GM19468 (cell line): Measurements from ENCODE around the gene HAUS8.
"Not testable (repeated sequence)": the region's sequence is repeated elsewhere in the genome, so short reads cannot be mapped to it uniquely, and the experiment has no call there.

Experiments used
- ATAC-seq: cut with Tn5 transposase; IDR thresholded peaks from one replicate; pipeline ENCODE4 v1.9.1; 2021; ENCODE audit warnings: mild to moderate bottlenecking, moderate library complexity, moderate number of reproducible peaks; ENCODE audit not compliant: unreplicated experiment; ENCODE audit errors: extremely low read depth

The HAUS8 gene

DNA sequence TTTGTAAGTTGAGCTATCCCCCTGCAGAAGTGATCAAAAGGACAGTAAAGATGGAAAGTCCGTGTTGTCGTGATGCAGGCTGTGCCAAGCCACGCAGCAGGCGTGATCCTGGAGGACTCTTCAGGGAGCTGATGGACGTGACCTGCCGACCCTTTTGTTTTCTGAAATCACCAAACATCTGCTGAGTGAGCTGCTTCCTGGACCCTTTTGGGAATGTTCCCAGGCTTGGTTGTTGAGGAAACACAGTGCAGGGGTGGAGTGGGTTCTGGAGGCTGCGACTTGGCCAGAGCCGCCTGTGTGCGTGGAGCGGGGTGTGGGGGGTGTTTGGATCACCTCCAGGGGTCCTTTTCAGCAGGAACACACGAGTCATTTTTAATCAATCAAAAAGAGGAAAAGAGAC, 33.3 kb downstream of the HAUS8 start:
- ATAC-seq: no peak

GRCh38 chr19:17037966-17038500, 37.2 kb downstream of the HAUS8 start:
- no peak for ATAC-seq

DNA sequence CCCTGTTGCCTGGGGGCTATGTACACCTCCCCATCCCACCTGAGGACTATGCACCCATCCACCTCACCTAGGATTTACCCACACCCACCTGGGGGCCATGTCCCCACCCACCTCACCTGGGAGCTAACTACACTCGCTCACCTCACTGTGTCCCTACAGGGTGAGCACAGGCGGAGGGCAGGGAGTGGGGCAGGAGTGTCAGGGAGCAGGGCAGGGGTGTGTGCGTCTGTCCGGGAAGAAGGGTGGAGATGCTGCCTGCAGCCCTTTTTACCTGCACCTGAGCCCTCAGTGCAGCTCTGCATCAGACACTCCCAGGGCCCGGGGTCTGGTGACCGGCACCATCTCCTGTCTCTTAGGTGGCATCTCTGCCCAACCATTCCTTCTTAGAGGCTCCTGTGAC, 38.1 kb downstream of the HAUS8 start:
- ATAC-seq: no peak

- ATAC-seq: no peak
Observed at GRCh38 chr19:17036640-17037039, 38.6 kb downstream of the HAUS8 start.

- no peak for ATAC-seq
Observed at GRCh38 chr19:17035842-17036424, 39.3 kb downstream of the HAUS8 start.

DNA sequence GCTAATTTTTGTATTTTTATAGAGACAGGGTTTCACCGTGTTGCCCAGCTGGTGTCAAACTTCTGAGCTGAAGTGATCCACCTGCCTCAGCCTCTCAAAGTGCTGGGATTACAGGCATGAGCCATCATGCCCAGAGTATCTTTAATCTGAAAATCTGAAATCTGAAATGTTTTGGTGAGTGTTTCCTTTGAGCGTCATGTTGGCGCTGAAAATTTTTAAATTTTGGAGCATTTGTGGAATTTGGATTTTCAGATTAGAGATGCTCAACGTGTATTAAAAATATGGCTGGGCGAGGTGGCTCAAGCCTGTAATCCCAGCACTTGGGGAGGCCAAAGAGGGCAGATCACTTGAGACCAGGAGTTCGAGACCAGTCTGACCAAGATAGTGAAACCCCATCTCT, 43.5 kb downstream of the HAUS8 start:
- no peak for ATAC-seq

GRCh38 chr19:17027535-17027975, 47.7 kb downstream of the HAUS8 start:
- no peak for ATAC-seq

GRCh38 chr19:17026706-17027534, 48.3 kb downstream of the HAUS8 start, which contains the start of gene CPAMD8:
Gene CPAMD8, minus strand, starts transcription at chr19:17026810. Its CDS starts 168 bp downstream, at chr19:17026642.
- no peak for ATAC-seq

DNA sequence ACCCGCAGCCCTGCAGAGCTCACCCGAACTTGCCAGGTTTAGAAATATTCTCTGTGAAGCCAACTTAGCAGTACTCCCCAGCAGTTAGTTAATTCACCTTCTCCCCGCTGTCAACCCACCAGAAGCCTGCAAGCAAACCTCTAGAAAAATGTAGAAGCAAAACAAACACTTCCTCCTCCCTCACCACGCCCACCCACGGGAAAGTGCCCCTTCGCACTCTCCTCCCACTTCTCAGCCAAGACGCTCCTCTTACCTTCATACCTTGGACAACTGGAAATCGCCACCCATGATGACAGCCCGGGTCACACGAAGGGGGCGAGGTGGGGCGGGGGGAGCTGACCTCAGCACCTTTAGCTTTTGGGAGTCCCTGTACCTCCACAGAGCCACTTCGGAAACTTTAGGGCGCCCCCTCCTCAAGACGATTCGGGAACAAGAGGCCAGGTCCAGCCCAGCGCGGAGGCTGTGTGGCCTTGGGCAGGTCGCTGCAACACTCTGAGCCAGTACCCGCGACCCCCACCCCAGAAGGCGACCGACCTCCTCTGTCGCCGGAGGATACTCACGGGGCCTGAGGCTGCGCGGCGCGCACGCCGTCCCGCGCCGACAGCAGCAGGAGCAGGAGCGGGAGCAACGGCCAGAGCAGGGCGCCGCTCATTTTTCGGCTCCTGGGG, 49.1 kb downstream of the HAUS8 start:
- ATAC-seq: no peak

GRCh38 chr19:17025361-17025760, 49.9 kb downstream of the HAUS8 start:
- ATAC-seq: no peak

DNA sequence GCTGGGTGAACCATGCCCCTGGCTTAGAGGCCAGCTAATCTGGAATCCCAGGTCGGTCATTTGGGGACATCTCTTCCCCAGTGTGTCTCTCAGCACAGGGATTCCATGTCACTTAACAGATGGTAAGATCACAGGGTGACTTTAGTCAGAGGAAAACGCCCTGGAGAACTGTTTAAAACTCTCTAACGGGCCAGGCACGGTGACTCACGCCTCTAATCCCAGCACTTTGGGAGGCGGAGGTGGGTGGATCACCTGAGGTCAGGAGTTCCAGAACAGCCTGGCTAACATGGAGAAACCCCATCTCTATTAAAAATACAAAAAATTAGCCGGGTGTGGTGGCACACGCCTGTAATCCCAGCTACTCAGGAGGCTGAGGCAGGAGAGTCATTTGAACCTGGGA, 50.3 kb downstream of the HAUS8 start:
- ATAC-seq: not testable (repeated sequence)

DNA sequence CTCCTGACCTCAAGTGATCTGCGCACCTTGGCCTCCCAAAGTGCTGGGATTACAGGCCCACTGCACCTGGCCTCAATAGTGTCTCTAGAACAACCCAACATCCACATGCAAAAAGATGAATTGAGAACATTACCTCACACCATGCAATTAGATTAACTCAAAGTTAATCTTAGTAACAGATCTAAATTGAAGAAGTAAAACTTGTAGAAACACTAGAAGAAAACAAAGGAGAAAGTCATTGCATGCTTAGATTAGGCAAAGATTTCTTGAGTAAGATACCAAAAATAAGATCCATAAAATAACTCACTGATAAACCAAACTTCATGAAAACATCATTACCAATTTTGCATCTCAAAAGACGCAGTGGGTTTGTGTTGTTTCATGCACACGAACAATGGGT, 51.4 kb downstream of the HAUS8 start:
- no peak for ATAC-seq

DNA sequence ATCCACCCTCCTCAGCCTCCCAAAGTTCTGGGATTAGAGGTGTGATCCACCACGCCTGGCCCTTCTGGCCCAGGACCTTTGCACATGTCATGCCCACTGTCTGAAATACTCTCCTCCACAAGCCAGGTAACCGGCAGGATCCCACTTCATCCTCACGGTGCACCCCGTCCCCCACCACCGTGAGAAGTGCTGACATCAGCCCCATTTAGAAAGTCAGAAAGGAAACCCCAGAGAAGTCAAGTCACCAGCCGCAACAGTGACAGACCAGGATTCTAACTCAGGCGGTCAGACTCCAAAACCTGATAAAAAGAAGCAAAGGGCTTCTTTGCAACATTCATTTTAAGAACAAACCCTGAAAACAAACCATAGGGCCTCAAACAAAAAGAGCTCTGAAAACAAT, 52.5 kb downstream of the HAUS8 start:
- no peak for ATAC-seq

DNA sequence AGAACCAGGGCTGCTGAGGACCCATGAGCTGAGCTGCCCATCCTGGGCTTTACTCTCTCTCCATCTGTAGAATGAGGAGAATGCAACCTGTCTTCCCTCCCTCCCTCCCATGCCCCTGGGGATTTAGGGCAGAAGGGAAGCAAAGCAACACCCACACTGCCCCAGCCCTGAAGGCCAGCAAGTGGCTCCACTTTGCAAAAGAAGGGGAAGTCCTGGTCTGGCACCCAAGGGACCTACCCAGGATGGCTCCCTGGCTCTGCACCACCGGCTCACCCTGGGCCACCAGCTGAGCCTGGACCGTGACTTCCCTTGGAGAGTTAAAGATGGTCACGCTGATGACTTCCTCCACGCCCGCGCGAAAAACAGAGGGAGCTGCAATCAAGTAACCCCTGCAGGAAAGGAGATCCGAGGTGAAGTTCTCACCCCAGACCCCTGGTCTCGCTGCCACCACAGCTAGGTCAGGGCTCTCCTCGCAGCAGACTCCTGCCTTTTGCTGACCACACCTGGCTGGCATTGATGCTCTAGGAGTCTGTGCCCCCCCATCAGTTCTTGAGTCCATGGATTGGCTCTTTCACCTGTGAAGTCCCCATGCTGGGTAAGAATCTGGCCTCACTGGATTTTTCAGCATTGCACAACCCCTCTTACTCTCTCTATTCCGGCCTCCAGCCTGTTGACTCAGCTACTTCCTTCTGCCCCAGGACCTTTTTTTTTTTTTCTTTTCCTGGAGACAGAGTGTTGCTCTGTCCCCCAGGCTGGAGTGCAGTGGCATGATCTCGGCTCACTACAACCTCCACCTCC, 53.3 kb downstream of the HAUS8 start:
- no peak for ATAC-seq

DNA sequence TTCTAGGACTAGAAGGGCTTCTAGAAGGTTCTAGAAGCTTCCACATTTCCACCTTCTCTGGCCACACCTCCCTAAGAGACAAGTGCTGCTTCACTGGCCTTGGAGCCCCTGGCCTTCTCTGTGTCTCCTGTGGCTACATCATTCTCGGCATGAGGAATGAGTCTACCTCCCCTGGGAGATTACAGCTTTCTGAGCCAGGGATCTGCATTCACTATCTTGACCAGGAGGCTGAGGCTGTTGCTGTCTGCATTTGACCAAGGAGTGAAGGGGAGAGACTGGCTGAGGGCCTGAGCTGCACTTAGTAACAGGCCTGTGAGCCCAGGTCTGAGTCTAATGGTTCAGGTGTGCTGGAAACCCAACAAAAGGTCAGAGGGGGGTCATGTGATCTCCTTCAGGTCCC, 53.9 kb downstream of the HAUS8 start:
- no peak for ATAC-seq

DNA sequence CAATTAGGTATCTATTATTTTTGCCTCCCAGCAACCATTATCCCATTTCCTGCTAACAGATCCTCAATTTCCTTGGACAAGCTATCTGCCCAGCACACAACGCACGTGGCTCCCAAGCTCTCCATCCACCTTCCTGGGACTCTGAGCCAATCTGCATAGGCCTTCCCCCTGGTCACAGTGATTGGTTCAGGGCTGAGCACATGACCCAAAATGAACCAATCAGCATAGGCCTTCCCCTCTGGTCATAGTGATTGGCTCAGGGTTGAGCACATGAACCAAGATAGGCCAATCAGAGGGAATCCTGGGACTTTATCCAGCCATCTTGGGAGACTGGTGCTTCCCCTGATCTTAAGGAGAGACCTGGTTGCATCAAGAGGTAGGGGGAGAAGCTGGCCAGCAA, 54.4 kb downstream of the HAUS8 start:
- ATAC-seq: no peak

GRCh38 chr19:17020385-17020784, 54.9 kb downstream of the HAUS8 start:
- no peak for ATAC-seq

- ATAC-seq: not testable (repeated sequence)
Observed at GRCh38 chr19:17014212-17014861, 60.9 kb downstream of the HAUS8 start.

DNA sequence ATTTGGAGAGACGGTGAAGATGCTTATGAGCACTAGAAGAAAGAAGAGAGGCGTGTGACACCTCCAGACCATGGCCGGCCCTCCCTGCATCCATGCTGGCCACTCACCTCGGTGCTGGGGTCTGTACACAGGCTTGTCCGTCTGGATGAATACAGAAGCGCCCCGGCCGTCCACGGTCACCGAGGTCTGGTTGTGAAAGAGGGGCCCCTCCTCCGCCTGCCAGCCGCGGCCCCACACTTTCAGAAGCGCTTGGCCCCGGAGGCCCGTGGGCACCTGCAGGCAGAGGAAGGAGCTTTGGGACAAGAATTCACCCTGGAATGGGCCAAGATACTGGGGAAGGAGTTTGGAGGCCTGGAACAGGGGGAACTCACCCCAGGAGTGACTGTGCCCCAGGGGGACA, 63.8 kb downstream of the HAUS8 start:
- no peak for ATAC-seq

DNA sequence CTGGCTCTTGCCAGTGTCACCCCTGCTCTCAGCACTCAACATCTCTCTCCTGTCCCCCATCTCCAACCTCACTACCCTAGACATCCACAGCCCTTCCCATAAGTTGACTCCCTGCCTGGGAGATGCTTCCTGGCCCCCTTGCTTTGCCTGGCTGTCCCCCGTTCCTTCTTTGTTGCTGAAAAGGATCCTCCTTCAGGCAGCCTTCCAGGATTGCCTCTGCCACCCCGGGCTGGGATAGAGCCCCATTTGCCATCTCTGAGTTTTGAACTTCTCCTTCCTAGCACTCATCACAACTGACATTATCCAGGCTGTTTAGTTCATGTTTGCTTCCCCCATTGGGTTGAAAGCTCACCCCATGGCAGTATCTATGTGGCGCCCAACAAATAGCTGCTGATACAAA, 68.7 kb downstream of the HAUS8 start:
- ATAC-seq: no peak
